Measurements from ENCODE around the gene UBE2N. TPM values are rescaled to one million over a fixed set of nuclear protein-coding genes. Genes with fewer than 3 reads are reported as not detected.
A peak's percentile ranks its signal among the peaks of the same experiment; 100 is the strongest.
"Not testable (repeated sequence)": the region's sequence is repeated elsewhere in the genome, so short reads cannot be mapped to it uniquely, and the experiment has no call there.

Gene UBE2N
- total RNA-seq, 2 donors from 2014 or later = 94.1 to 99.6 TPM

DNA sequence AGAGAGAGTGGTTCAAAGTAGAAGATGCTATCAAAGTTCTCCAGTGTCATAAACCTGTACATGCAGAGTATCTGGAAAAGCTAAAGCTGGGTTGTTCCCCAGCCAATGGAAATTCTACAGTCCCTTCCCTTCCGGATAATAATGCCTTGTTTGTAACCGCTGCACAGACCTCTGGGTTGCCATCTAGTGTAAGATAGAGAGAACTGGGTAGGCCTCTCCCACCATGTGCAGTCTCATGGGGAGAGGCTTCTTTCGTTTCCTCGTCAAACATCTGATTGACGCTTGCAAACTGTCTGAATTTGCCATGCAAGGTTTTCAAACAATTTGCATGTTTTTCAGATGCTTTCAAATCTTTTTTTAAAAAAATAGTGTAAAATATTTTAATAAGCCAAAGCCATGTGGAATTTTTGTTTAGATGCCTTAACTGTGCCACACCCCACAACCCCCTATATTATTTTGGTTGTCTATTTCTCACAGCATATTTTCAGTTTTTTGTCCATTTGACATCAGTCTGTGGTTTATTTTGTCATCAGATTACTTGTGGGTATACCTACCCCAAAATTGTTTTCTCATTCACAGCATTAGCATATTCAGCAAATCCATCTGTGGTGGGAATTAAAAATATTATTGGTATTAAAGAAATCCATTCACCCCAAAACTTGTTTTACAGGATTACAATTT is 42.4 kb downstream of the UBE2N start:
- not testable (repeated sequence) for H3K27ac Mint-ChIP-seq; DNase-seq; H3K4me1 Mint-ChIP-seq; H3K4me3 Mint-ChIP-seq; H3K36me3 Mint-ChIP-seq (ENCODE audit: low read depth); H3K27me3 Mint-ChIP-seq; H3K9me3 ChIP-seq (ENCODE audit: control insufficient read depth, low read length, poor library complexity, severe bottlenecking)
- ATAC-seq = peak; percentile 99

DNA sequence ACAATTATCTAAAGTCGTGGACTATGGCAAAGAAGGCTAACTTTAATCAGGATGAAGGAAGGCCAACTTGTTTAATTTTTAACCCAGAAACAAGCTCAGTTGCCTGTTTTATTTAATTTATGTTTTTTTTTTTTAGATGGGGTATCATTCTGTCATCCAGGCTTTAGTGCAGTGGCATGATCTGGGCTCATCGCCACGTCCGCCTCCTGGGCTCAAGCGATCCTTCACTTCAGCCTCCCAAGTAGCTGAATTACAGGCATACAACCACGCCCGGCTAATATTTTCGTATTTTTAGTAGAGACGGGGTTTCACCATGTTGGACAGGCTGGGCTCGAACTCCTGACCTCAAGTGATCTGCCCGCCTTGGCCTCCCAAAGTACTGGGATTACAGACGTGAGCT is 44.3 kb downstream of the UBE2N start:
- H3K4me3 Mint-ChIP-seq = no peak overlapping the region
- no peak for DNase-seq
- no peak overlapping the region for H3K27ac Mint-ChIP-seq
- no peaks in the 10 kb centered on the region for H3K36me3 Mint-ChIP-seq (ENCODE audit: low read depth)
- no peaks in the 10 kb centered on the region for H3K4me1 Mint-ChIP-seq
- H3K9me3 ChIP-seq (ENCODE audit: control insufficient read depth, low read length, poor library complexity, severe bottlenecking) = no peaks in the 10 kb centered on the region
- no peak for ATAC-seq
- no peaks in the 10 kb centered on the region for H3K27me3 Mint-ChIP-seq

DNA sequence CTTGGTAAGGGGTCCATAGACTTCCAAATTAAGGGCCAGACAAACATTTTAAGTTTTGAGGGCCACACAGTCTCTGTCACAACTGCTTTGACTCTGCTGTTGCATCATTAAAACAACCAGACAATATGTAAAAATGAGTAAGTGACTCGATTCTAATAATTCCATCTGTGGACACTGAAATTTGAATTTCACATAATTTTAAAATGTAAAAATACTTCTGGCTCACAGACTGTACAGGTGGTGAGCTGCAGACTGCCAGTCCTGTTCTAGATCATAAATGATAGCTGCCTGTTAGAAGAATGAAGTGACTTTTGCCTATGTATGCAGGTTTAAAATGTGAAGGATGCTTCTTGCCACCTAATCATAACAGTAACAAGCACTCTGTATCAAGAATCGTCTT is 48.3 kb downstream of the UBE2N start:
- DNase-seq (no peak), ATAC-seq (no peak)
- no peak overlapping the region for H3K4me3 Mint-ChIP-seq
- no peaks in the 10 kb centered on the region for H3K36me3 Mint-ChIP-seq (ENCODE audit: low read depth)
- peaks cover 11% of the 10 kb centered on the region for H3K4me1 Mint-ChIP-seq
- peak overlapping the region; percentile 43 for H3K27ac Mint-ChIP-seq
- no peaks in the 10 kb centered on the region for H3K9me3 ChIP-seq (ENCODE audit: control insufficient read depth, low read length, poor library complexity, severe bottlenecking)
- no peaks in the 10 kb centered on the region for H3K27me3 Mint-ChIP-seq

- ATAC-seq = no peak
- Mint-ChIP-seq H3K27me3 (no peaks in the 10 kb centered on the region), H3K27ac (peak overlapping the region; percentile 74), H3K4me3 (peak overlapping the region; percentile 39), H3K4me1 (peaks cover 17% of the 10 kb centered on the region), H3K36me3 (ENCODE audit: low read depth) (no peaks in the 10 kb centered on the region)
- no peak for DNase-seq
- no peaks in the 10 kb centered on the region for H3K9me3 ChIP-seq (ENCODE audit: control insufficient read depth, low read length, poor library complexity, severe bottlenecking)
These were observed 51.0 kb downstream of the UBE2N start for GRCh38 chr12:93390549-93391297.

DNA sequence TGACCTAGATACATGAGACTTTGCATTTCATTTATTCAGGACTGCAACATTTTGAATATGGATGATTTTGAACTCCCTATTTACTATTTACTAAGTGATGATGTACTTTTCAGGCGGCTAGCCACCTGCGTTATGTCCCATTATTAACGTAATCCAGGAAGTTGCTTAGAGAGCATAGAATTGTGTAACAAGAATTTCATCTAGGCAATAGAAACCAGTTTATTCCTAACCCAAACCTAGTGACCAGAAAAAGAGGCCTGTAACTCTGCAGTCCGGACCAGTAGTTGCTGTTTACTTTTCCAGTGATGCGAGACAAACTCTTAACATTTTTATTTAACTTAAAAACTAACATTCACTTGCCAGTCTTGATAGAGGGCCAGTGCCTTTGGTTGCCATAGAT is 51.7 kb downstream of the UBE2N start:
- H3K9me3 ChIP-seq (ENCODE audit: control insufficient read depth, low read length, poor library complexity, severe bottlenecking) = no peaks in the 10 kb centered on the region
- Mint-ChIP-seq H3K4me3 (no peak overlapping the region), H3K27me3 (no peaks in the 10 kb centered on the region)

DNA sequence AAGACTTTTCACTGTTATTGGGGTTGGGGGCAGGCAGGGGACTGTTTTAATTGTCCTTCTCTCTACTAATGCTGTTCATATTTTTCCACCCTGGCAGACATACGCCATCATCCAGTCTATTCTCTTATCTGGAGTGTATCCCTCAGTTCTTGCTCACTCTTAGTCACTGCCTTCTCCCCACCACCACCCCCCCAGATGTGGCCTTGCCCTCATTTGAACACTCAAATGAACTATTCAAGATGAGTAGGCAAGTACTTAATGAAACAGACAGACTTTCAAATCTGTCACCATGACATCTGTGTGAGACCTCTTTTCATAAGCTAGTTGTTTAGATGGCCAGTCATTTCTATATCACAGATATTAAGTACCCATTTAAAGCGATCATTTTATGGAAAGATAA is 54.0 kb downstream of the UBE2N start:
- ATAC-seq (no peak), DNase-seq (no peak)
- H3K9me3 ChIP-seq (ENCODE audit: control insufficient read depth, low read length, poor library complexity, severe bottlenecking) = no peaks in the 10 kb centered on the region
- Mint-ChIP-seq H3K36me3 (ENCODE audit: low read depth) (no peaks in the 10 kb centered on the region), H3K27ac (no peak overlapping the region), H3K4me1 (peaks cover 33% of the 10 kb centered on the region), H3K4me3 (no peak overlapping the region), H3K27me3 (no peaks in the 10 kb centered on the region)

More for the DNA sequence above, 51.7 kb downstream of the UBE2N start:
- Mint-ChIP-seq H3K4me1 (peaks cover 23% of the 10 kb centered on the region), H3K36me3 (ENCODE audit: low read depth) (no peaks in the 10 kb centered on the region), H3K27ac (no peak overlapping the region)
- DNase-seq (no peak), ATAC-seq (no peak)

GRCh38 chr12:93381976-93382437 is 59.7 kb downstream of the UBE2N start:
- ATAC-seq; DNase-seq; H3K36me3 Mint-ChIP-seq (ENCODE audit: low read depth); H3K27me3 Mint-ChIP-seq; H3K9me3 ChIP-seq (ENCODE audit: control insufficient read depth, low read length, poor library complexity, severe bottlenecking): not testable (repeated sequence)
- H3K4me3 Mint-ChIP-seq = peak overlapping the region; percentile 99
- peak overlapping the region; percentile 96 for H3K27ac Mint-ChIP-seq
- peaks cover 45% of the 10 kb centered on the region for H3K4me1 Mint-ChIP-seq

DNA sequence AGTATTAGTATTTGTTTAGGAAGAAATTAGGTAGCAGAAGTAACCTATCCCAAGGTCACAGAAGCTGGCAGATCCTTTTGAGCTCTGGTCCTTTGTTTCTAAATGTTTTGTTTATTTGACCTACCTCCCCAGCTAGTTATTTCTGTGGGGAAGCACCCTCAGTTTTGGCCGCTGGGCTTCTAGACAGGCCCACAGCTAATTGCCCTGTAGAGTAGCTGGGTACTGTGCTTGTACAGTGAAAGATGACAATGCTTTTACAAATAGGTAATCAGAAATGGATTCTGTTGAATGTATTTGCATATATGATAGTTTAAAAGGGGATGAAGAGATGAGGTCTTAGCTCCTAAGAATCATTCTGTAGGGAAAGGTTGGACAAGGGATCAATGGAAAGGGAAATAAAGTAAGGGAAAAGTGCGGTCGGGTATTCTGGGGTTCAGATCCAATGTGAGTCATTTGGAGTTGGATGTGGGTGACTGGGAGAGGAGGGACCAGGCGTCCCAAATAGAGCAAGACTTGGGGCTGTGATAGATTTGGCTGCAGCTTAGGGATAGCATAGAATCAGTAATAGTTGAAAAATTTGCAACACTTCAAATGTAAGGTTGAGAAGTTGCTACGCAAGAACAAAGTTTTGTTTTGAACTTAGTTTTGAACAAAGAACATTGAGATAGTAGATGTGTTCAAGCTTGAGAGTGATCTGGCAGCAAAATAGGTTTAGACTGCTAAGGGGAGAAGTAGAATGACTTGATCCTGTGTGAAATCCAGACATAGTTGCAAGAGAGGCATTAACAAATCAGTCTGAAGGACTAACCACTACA is 60.4 kb downstream of the UBE2N start:
- ATAC-seq = no peak
- H3K36me3 Mint-ChIP-seq (ENCODE audit: low read depth) = peaks cover 4% of the 10 kb centered on the region
- H3K9me3 ChIP-seq (ENCODE audit: control insufficient read depth, low read length, poor library complexity, severe bottlenecking) = no peaks in the 10 kb centered on the region
- DNase-seq = no peak
- peak overlapping the region; percentile 99 for H3K4me3 Mint-ChIP-seq
- no peaks in the 10 kb centered on the region for H3K27me3 Mint-ChIP-seq
- peaks cover 49% of the 10 kb centered on the region for H3K4me1 Mint-ChIP-seq
- peak overlapping the region; percentile 96 for H3K27ac Mint-ChIP-seq

- H3K27ac Mint-ChIP-seq = peak overlapping the region; percentile 96
- DNase-seq (no peak), ATAC-seq (no peak)
- no peaks in the 10 kb centered on the region for H3K9me3 ChIP-seq (ENCODE audit: control insufficient read depth, low read length, poor library complexity, severe bottlenecking)
- peaks cover 4% of the 10 kb centered on the region for H3K36me3 Mint-ChIP-seq (ENCODE audit: low read depth)
- H3K27me3 Mint-ChIP-seq = no peaks in the 10 kb centered on the region
- peaks cover 49% of the 10 kb centered on the region for H3K4me1 Mint-ChIP-seq
- H3K4me3 Mint-ChIP-seq = peak overlapping the region; percentile 99
These were observed 61.1 kb downstream of the UBE2N start for GRCh38 chr12:93380480-93381121.

DNA sequence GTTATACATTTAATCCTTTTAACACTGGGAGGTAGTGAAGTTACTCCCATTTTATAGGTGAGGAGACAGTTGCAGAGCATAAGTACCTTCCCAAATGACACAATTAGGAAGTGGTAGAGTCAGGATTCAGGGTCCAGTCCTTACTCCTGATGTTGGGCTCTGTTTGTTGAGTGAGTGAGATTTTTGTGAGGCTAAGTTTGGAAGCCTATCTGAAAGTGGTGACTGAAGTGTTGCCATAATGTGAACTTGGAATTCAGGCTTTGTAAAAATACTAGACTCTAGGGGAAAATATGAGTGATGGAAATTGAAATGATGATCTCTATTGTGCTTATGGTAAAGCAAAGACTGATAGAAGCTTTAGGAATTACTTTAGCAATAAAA is 61.8 kb downstream of the UBE2N start:
- peak overlapping the region; percentile 99 for H3K4me3 Mint-ChIP-seq
- H3K27ac Mint-ChIP-seq = peak overlapping the region; percentile 96
- DNase-seq = no peak
- peaks cover 42% of the 10 kb centered on the region for H3K4me1 Mint-ChIP-seq
- H3K36me3 Mint-ChIP-seq (ENCODE audit: low read depth) = peaks cover 4% of the 10 kb centered on the region
- no peaks in the 10 kb centered on the region for H3K9me3 ChIP-seq (ENCODE audit: control insufficient read depth, low read length, poor library complexity, severe bottlenecking)
- no peak for ATAC-seq
- no peaks in the 10 kb centered on the region for H3K27me3 Mint-ChIP-seq

DNA sequence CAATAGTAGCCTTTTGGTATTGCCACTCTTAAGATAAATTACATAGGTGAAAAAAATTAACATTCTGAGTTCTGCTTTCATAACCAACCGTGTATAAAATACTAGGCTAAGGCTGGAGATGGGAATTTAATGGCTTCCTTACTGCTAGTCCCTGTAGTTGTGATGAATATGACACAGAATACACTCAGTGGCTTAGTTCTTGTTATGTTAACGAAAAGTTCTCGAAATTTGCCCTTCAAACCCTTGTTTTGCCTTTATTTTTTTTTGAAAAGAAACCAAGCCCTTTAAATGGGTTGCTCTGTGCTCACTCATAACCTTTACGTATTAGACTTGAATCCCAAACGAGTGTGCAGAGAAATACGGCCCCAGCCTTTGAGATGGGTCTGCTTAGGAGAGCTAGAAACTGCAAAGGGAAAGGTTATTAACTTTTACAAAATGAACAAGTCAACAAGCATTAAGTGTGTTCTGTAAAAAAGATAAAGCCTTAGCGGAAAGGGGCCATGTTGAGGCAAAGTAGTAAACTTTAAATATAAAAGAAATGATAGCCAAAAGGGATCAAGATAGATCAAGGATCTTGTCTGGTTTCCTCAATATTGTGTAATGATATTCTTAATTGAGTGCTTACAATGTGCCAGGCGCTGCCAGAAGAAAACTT is 62.3 kb downstream of the UBE2N start:
- Mint-ChIP-seq H3K4me1 (peaks cover 41% of the 10 kb centered on the region), H3K27ac (peak overlapping the region; percentile 96), H3K27me3 (no peaks in the 10 kb centered on the region), H3K36me3 (ENCODE audit: low read depth) (peaks cover 4% of the 10 kb centered on the region), H3K4me3 (peak overlapping the region; percentile 99)
- DNase-seq (no peak), ATAC-seq (no peak)
- H3K9me3 ChIP-seq (ENCODE audit: control insufficient read depth, low read length, poor library complexity, severe bottlenecking) = no peaks in the 10 kb centered on the region

DNA sequence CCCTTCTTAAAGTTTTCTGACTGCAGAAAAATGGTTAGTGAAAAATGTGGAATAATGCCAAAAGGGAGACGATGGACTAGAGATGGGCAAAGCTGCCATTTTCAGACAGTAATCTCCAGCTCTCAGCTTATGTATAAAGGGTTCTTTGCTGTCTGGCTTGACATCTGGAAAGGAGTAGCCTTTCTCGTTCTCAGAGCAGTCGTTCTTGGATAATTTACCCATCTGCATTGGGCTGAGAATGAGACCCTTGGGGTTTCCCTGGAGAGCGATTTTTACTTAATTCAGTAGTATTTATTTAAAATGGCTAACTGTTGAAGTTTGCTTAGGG is 62.8 kb downstream of the UBE2N start:
- H3K27me3 Mint-ChIP-seq = no peaks in the 10 kb centered on the region
- ATAC-seq (no peak), DNase-seq (no peak)
- H3K27ac Mint-ChIP-seq = peak overlapping the region; percentile 96
- H3K4me3 Mint-ChIP-seq = peak overlapping the region; percentile 99
- peaks cover 39% of the 10 kb centered on the region for H3K4me1 Mint-ChIP-seq
- peaks cover 4% of the 10 kb centered on the region for H3K36me3 Mint-ChIP-seq (ENCODE audit: low read depth)
- H3K9me3 ChIP-seq (ENCODE audit: control insufficient read depth, low read length, poor library complexity, severe bottlenecking) = no peaks in the 10 kb centered on the region

All from T-helper 17 cell (primary cell).